GM18498 (cell line): Measurements from ENCODE around the gene TSHZ2.

Source experiments
- ATAC-seq: cut with Tn5 transposase; IDR thresholded peaks from one replicate; pipeline ENCODE4 v1.9.1; 2021; ENCODE audit warnings: mild to moderate bottlenecking, moderate library complexity; ENCODE audit not compliant: unreplicated experiment

Gene TSHZ2

GRCh38 chr20:52972190-52972937 lies at the start of gene TSHZ2:
Gene TSHZ2, plus strand, starts transcription at chr20:52972358. Its CDS starts 936 bp downstream, at chr20:52973294.
- no peak for ATAC-seq

GRCh38 chr20:52922436-52922835 lies 49.7 kb upstream of the TSHZ2 start:
- ATAC-seq = no peak

GRCh38 chr20:52923123-52923937 lies 48.8 kb upstream of the TSHZ2 start:
- no peak for ATAC-seq

GRCh38 chr20:52924411-52925271 lies 47.5 kb upstream of the TSHZ2 start:
- no peak for ATAC-seq

GRCh38 chr20:52926505-52926904 lies 45.7 kb upstream of the TSHZ2 start:
- no peak for ATAC-seq

- ATAC-seq = no peak
Measured at GRCh38 chr20:52933867-52934266, 38.3 kb upstream of the TSHZ2 start.

- ATAC-seq = no peak
Measured at GRCh38 chr20:52936351-52937340, 35.5 kb upstream of the TSHZ2 start.

- ATAC-seq = no peak
Measured at GRCh38 chr20:52937591-52938100, 34.5 kb upstream of the TSHZ2 start.

- no peak for ATAC-seq
Measured at GRCh38 chr20:52939141-52939540, 33.0 kb upstream of the TSHZ2 start.

GRCh38 chr20:52941808-52942207 lies 30.4 kb upstream of the TSHZ2 start:
- ATAC-seq = no peak

GRCh38 chr20:52943185-52943841 lies 28.8 kb upstream of the TSHZ2 start:
- ATAC-seq = no peak

- no peak for ATAC-seq
Measured at GRCh38 chr20:52945268-52945667, 26.9 kb upstream of the TSHZ2 start.

GRCh38 chr20:52945862-52946522 lies 26.2 kb upstream of the TSHZ2 start:
- no peak for ATAC-seq

GRCh38 chr20:52948491-52948890 lies 23.7 kb upstream of the TSHZ2 start:
- ATAC-seq = no peak

GRCh38 chr20:52953020-52953419 lies 19.1 kb upstream of the TSHZ2 start:
- no peak for ATAC-seq

GRCh38 chr20:52954849-52955248 lies 17.3 kb upstream of the TSHZ2 start:
- ATAC-seq = no peak

GRCh38 chr20:52958211-52958610 lies 13.9 kb upstream of the TSHZ2 start:
- ATAC-seq = no peak

- ATAC-seq = no peak
Measured at GRCh38 chr20:52959125-52959524, 13.0 kb upstream of the TSHZ2 start.

- ATAC-seq = no peak
Measured at GRCh38 chr20:52962183-52962582, 10.0 kb upstream of the TSHZ2 start.
